ENCODE measurements around the gene ZEB2. TPM values are rescaled to one million over a fixed set of nuclear protein-coding genes. Genes with fewer than 3 reads are reported as not detected.

ZEB2 gene
- total RNA-seq, 4 donors from 2014 or later: 21.7 to 52.1 (median 37.9) TPM

GRCh38 chr2:144448389-144449027 lies 71.4 kb downstream of the ZEB2 start:
- no peak for DNase-seq
- no peak overlapping the region for H3K4me3 ChIP-seq (replicated peaks in 1 of 3)
- H3K27ac ChIP-seq: no peak overlapping the region
- no peaks in the 10 kb centered on the region for H3K27me3 ChIP-seq
- no peaks in the 10 kb centered on the region for H3K4me1 ChIP-seq
- TF ChIP-seq CTCF (IDR thresholded peaks at IDR 0.05) (no peak), POLR2A (IDR thresholded peaks at IDR 0.05) (no peak)
- H3K36me3 ChIP-seq: no peaks in the 10 kb centered on the region
- 71 to 72% methylated on average over 10 of the region's 10 CpGs for WGBS, 2 donors
- no peaks in the 10 kb centered on the region for H3K9me3 ChIP-seq
- intact Hi-C loops (cut with DNase I): no loop called here

- no peak for TF ChIP-seq POLR2A (IDR thresholded peaks at IDR 0.05)
- no peak for TF ChIP-seq CTCF (IDR thresholded peaks at IDR 0.05)
- intact Hi-C loops (cut with DNase I): no loop called here
- DNase-seq: no peak
- Histone ChIP-seq H3K4me3 (replicated peaks in 1 of 3) (no peak overlapping the region), H3K27me3 (no peaks in the 10 kb centered on the region), H3K27ac (no peak overlapping the region), H3K4me1 (no peaks in the 10 kb centered on the region), H3K36me3 (no peaks in the 10 kb centered on the region), H3K9me3 (no peaks in the 10 kb centered on the region)
- 95 to 96% methylated on average over 4 of the region's 4 CpGs for WGBS, 2 donors
Measured at GRCh38 chr2:144447535-144447934, 72.4 kb downstream of the ZEB2 start.

- H3K36me3 ChIP-seq: no peaks in the 10 kb centered on the region
- intact Hi-C loops (cut with DNase I): no loop called here
- no peaks in the 10 kb centered on the region for H3K4me1 ChIP-seq
- no peaks in the 10 kb centered on the region for H3K9me3 ChIP-seq
- no peak for DNase-seq
- WGBS, 2 donors: 84 to 89% methylated on average over 3 of the region's 3 CpGs
- TF ChIP-seq POLR2A (IDR thresholded peaks at IDR 0.05) (no peak), CTCF (IDR thresholded peaks at IDR 0.05) (no peak)
- no peaks in the 10 kb centered on the region for H3K27me3 ChIP-seq
- H3K27ac ChIP-seq: no peak overlapping the region
- no peak overlapping the region for H3K4me3 ChIP-seq (replicated peaks in 1 of 3)
Measured at GRCh38 chr2:144446136-144446535, 73.8 kb downstream of the ZEB2 start.

GRCh38 chr2:144445196-144445595 lies 74.7 kb downstream of the ZEB2 start:
- Histone ChIP-seq H3K4me3 (replicated peaks in 1 of 3) (no peak overlapping the region), H3K4me1 (no peaks in the 10 kb centered on the region), H3K9me3 (no peaks in the 10 kb centered on the region), H3K27me3 (no peaks in the 10 kb centered on the region), H3K27ac (no peak overlapping the region), H3K36me3 (no peaks in the 10 kb centered on the region)
- TF ChIP-seq POLR2A (IDR thresholded peaks at IDR 0.05) (no peak), CTCF (IDR thresholded peaks at IDR 0.05) (no peak)
- intact Hi-C loops (cut with DNase I): no loop called here
- 74 to 88% methylated on average over 1 of the region's 1 CpG for WGBS, 2 donors
- DNase-seq: no peak

GRCh38 chr2:144443837-144444817 lies 75.8 kb downstream of the ZEB2 start:
- H3K4me3 ChIP-seq (replicated peaks in 1 of 3): no peak overlapping the region
- intact Hi-C loops (cut with DNase I): no loop called here
- no peak for DNase-seq
- H3K4me1 ChIP-seq: no peaks in the 10 kb centered on the region
- no peaks in the 10 kb centered on the region for H3K36me3 ChIP-seq
- WGBS, 2 donors: 70 to 72% methylated on average over 6 of the region's 6 CpGs
- H3K27me3 ChIP-seq: no peaks in the 10 kb centered on the region
- TF ChIP-seq POLR2A (IDR thresholded peaks at IDR 0.05) (no peak), CTCF (IDR thresholded peaks at IDR 0.05) (no peak)
- no peak overlapping the region for H3K27ac ChIP-seq
- no peaks in the 10 kb centered on the region for H3K9me3 ChIP-seq

Data from thyroid gland (tissue), 4 donors.